ENCODE data around the gene CHCT1.

- TF ChIP-seq CTCF (IDR thresholded peaks at IDR 0.05; ENCODE audit: low read depth, low read length, poor library complexity, severe bottlenecking): no peak
- TF ChIP-seq EZH2phosphoT487 (IDR thresholded peaks at IDR 0.05; ENCODE audit: borderline replicate concordance, low read length): no peak
Measured at GRCh38 chr17:60390186-60390585, 32.1 kb upstream of the CHCT1 start.
